Smooth muscle cell of the brain vasculature (primary cell): ENCODE data around the gene OR4X1.
"Not testable (repeated sequence)": the region's sequence is repeated elsewhere in the genome, so short reads cannot be mapped to it uniquely, and the experiment has no call there.

Source experiments
- DNase-seq: peaks from one replicate; pipeline ENCODE4 v3.0.0-alpha.2; 2012; ENCODE audit warnings: low read depth, low spot score

The OR4X1 gene

GRCh38 chr11:48263423-48263911 lies at the start of gene OR4X1:
OR4X1 (plus strand) TSS chr11:48263861; CDS start chr11:48263861, 0 bp downstream.
- DNase-seq = no peak

DNA sequence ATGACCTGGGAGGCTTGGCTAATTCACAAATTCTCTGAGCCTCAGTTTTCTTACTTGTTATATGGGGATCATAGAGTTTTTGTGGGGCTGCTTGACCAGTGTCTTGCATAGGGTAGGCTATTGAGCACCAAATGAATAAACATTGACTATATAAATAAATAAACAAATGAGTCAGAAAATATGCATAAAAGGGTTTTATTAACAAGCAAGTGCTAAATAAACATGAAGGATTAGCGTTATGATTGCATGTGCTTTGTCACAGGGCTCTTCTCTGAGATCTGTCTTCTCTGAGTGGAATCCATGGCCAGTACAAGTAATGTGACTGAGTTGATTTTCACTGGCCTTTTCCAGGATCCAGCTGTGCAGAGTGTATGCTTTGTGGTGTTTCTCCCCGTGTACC lies 47.2 kb upstream of the OR4X1 start, which contains the start of gene OR4B1:
OR4B1 (plus strand) TSS at position 301 of the 400 bp plus-strand sequence; CDS start at position 301, 0 bp downstream.
- DNase-seq = no peak

DNA sequence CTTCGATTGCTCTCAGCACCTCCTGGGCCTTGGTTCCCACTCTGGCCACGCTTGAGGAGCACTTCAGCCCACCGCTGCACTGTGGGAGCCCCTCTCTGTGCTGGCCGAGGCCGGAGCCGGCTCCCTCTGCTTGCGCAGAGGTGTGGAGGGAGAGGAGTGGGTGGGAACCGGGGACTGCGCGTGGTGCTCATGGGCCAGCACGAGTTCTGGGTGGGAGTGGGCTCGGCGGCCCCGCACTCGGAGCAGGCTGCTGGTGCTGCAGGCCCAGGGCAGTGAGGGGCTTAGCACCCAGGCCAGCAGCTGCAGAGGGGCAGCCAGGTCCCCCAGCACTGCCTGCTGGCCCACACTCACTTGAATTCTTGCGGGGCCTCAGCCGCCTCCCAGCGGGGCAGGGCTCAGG lies 34.9 kb upstream of the OR4X1 start:
- DNase-seq = no peak

DNA sequence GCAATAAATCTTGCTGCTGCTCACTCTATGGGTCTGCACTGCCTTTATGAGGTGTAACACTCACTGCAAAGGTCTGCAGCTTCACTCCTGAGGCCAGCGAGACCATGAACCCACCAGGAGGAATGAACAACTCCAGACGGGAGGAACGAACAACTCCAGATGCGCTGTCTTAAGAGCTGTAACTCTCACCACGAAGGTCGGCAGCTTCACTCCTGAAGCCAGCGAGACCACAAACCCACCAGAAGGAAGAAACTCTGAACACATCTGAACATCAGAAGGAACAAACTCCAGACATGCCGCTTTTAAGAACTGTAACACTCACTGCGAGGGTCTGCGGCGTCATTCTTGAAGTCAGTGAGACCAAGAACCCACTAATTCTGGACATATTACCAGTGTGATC lies 33.6 kb upstream of the OR4X1 start:
- DNase-seq = not testable (repeated sequence)

DNA sequence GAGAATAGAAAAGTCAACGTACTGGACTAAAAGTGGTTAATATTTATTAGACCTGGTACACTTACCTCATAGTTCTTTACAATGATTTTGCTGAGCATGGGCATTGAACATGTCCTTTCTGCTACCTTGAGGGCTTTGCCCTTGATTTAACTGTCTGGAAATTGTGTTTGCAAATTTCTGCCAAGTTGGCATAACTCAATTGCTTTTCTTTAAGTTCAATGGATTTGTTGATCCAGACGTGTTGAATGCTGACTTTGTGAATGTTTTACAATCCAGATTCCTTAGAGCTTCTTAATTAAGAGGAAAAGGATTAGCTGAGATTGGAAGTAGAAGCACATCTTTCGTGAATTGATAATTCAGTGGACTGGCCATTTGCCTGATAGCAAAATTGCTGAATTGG lies 25.9 kb upstream of the OR4X1 start:
- DNase-seq = no peak

GRCh38 chr11:48242501-48242900 lies 21.2 kb upstream of the OR4X1 start:
- no peak for DNase-seq

- no peak for DNase-seq
These were observed 18.9 kb upstream of the OR4X1 start, which contains the start of gene OR4X2 for GRCh38 chr11:48244804-48245203. OR4X2 (plus strand) TSS chr11:48245104; CDS start chr11:48245104, 0 bp downstream.

GRCh38 chr11:48248902-48249301 lies 14.8 kb upstream of the OR4X1 start:
- no peak for DNase-seq

GRCh38 chr11:48261600-48261999 lies 2.1 kb upstream of the OR4X1 start:
- no peak for DNase-seq

- no peak for DNase-seq
These were observed 7.0 kb downstream of the OR4X1 start for GRCh38 chr11:48270621-48271020.

- DNase-seq = no peak
These were observed 8.9 kb downstream of the OR4X1 start for GRCh38 chr11:48272606-48273005.

GRCh38 chr11:48305923-48306322 lies 42.3 kb downstream of the OR4X1 start, which contains the start of gene OR4S1:
OR4S1 (plus strand) TSS chr11:48306223; CDS start chr11:48306223, 0 bp downstream.
- DNase-seq = no peak

- DNase-seq = peak; percentile 6
These were observed 44.2 kb downstream of the OR4X1 start for GRCh38 chr11:48307760-48308386.

- not testable (repeated sequence) for DNase-seq
These were observed 49.9 kb downstream of the OR4X1 start for GRCh38 chr11:48313590-48313989.
